ENCODE results near the gene PRSS1. TPM values are rescaled to one million over a fixed set of nuclear protein-coding genes. Genes with fewer than 3 reads are reported as not detected.

Gene PRSS1
- total RNA-seq, 1 donor from 2014 or later = 118 TPM

- H3K27me3 Mint-ChIP-seq = peaks cover 38% of the 10 kb centered on the region
- no peaks in the 10 kb centered on the region for H3K4me1 Mint-ChIP-seq (ENCODE audit: unreplicated experiment)
- H3K27ac Mint-ChIP-seq = no peak within 1 kb of the TSS
- no peak within 1 kb of the TSS for H3K4me3 Mint-ChIP-seq
- no peak for TF ChIP-seq CTCF (conservative IDR thresholded peaks at IDR 0.05)
- H3K9me3 Mint-ChIP-seq = no peaks in the 10 kb centered on the region
- no peak for DNase-seq (ENCODE audit: extremely low spot score, unreplicated experiment)
- H3K36me3 Mint-ChIP-seq = no peaks in the 10 kb centered on the region
These were observed 21.5 kb downstream of the PRSS1 start, which contains the start of gene PRSS2 for GRCh38 chr7:142770661-142771352. Gene PRSS2 (plus strand): TSS chr7:142770970. CDS start chr7:142770983, 13 bp downstream.

- Mint-ChIP-seq H3K9me3 (no peaks in the 10 kb centered on the region), H3K4me1 (ENCODE audit: unreplicated experiment) (no peaks in the 10 kb centered on the region), H3K27ac (no peak overlapping the region), H3K4me3 (no peak overlapping the region), H3K27me3 (peaks cover 38% of the 10 kb centered on the region), H3K36me3 (no peaks in the 10 kb centered on the region)
- TF ChIP-seq CTCF (conservative IDR thresholded peaks at IDR 0.05) = no peak
- DNase-seq (ENCODE audit: extremely low spot score, unreplicated experiment) = no peak
These were observed 22.1 kb downstream of the PRSS1 start for GRCh38 chr7:142771353-142771723.

GRCh38 chr7:142772051-142772450, 22.8 kb downstream of the PRSS1 start:
- TF ChIP-seq CTCF (conservative IDR thresholded peaks at IDR 0.05) = no peak
- H3K36me3 Mint-ChIP-seq = no peaks in the 10 kb centered on the region
- no peak overlapping the region for H3K4me3 Mint-ChIP-seq
- DNase-seq (ENCODE audit: extremely low spot score, unreplicated experiment) = no peak
- H3K4me1 Mint-ChIP-seq (ENCODE audit: unreplicated experiment) = no peaks in the 10 kb centered on the region
- peaks cover 38% of the 10 kb centered on the region for H3K27me3 Mint-ChIP-seq
- no peaks in the 10 kb centered on the region for H3K9me3 Mint-ChIP-seq
- H3K27ac Mint-ChIP-seq = no peak overlapping the region

- H3K9me3 Mint-ChIP-seq = no peaks in the 10 kb centered on the region
- no peaks in the 10 kb centered on the region for H3K4me1 Mint-ChIP-seq (ENCODE audit: unreplicated experiment)
- H3K27me3 Mint-ChIP-seq = peaks cover 34% of the 10 kb centered on the region
- DNase-seq (ENCODE audit: extremely low spot score, unreplicated experiment) = no peak
- H3K36me3 Mint-ChIP-seq = no peaks in the 10 kb centered on the region
- no peak overlapping the region for H3K27ac Mint-ChIP-seq
- TF ChIP-seq CTCF (conservative IDR thresholded peaks at IDR 0.05) = no peak
- no peak overlapping the region for H3K4me3 Mint-ChIP-seq
These were observed 23.4 kb downstream of the PRSS1 start for GRCh38 chr7:142772673-142773072.

- Mint-ChIP-seq H3K9me3 (no peaks in the 10 kb centered on the region), H3K4me1 (ENCODE audit: unreplicated experiment) (no peaks in the 10 kb centered on the region), H3K27ac (no peak overlapping the region), H3K36me3 (no peaks in the 10 kb centered on the region), H3K27me3 (peaks cover 29% of the 10 kb centered on the region), H3K4me3 (no peak overlapping the region)
- DNase-seq (ENCODE audit: extremely low spot score, unreplicated experiment) = no peak
- no peak for TF ChIP-seq CTCF (conservative IDR thresholded peaks at IDR 0.05)
These were observed 24.0 kb downstream of the PRSS1 start for GRCh38 chr7:142773230-142773629.

All from type B pancreatic cell (in vitro differentiated cells).